DOHH2 (cell line): ENCODE results near the gene ITPRIPL2.

Experiments used
- H3F3A ChIP-seq: fragments of 200-600 bp; sonication (generic), shearing (Covaris generic); 2 replicates; pipeline ENCODE4 v1.6.0; 2016; ENCODE audit warnings: antibody characterized with exemption, mild to moderate bottlenecking; ENCODE audit not compliant: control insufficient read depth, insufficient read depth
- H3K27ac ChIP-seq: fragments of 200-600 bp; sonication (generic); 2 replicates; pipeline ENCODE4 v1.5.1; 2014; ENCODE audit warnings: low read depth, mild to moderate bottlenecking, low read length, moderate library complexity
- H3K27me3 ChIP-seq: fragments of 200-600 bp; sonication (generic); 2 replicates; pipeline ENCODE4 v1.6.1; 2014; ENCODE audit warnings: mild to moderate bottlenecking, low read length, mixed read lengths; ENCODE audit not compliant: control insufficient read depth
- H3K36me3 ChIP-seq: fragments of 200-600 bp; sonication (generic); 2 replicates; pipeline ENCODE4 v1.6.1; 2014; ENCODE audit warnings: mild to moderate bottlenecking, low read length, moderate library complexity, mixed read lengths; ENCODE audit not compliant: control insufficient read depth
- H3K4me1 ChIP-seq: fragments of 200-600 bp; sonication (generic); 2 replicates; pipeline ENCODE4 v1.6.1; 2014; ENCODE audit warnings: mild to moderate bottlenecking, low read length, mixed read lengths; ENCODE audit not compliant: control insufficient read depth
- H3K4me2 ChIP-seq: fragments of 200-600 bp; sonication (generic); 2 replicates; pipeline ENCODE4 v1.6.0; 2014; ENCODE audit warnings: mild to moderate bottlenecking, low read length, moderate library complexity
- H3K4me3 ChIP-seq: fragments of 200-600 bp; sonication (generic); 2 replicates; pipeline ENCODE4 v1.5.1; 2014; ENCODE audit warnings: mild to moderate bottlenecking, low read length, mixed read lengths
- H3K79me2 ChIP-seq: fragments of 200-600 bp; sonication (generic); 2 replicates; pipeline ENCODE4 v1.6.1; 2014; ENCODE audit warnings: mild to moderate bottlenecking, low read length, mixed read lengths; ENCODE audit not compliant: control insufficient read depth
- H3K9me2 ChIP-seq: fragments of 200-600 bp; sonication (generic); replicated peaks from 2 replicates; pipeline ENCODE4 v1.6.1; 2014; ENCODE audit warnings: mild to moderate bottlenecking, low read length, mixed read lengths; ENCODE audit not compliant: control insufficient read depth
- H3K9me3 ChIP-seq: fragments of 200-600 bp; sonication (generic); 2 replicates; pipeline ENCODE4 v1.6.1; 2014; ENCODE audit warnings: antibody characterized with exemption, low read length, mixed read lengths; ENCODE audit not compliant: control insufficient read depth, insufficient read depth
- H4K20me1 ChIP-seq: fragments of 200-600 bp; sonication (generic); 2 replicates; pipeline ENCODE4 v1.6.0; 2014; ENCODE audit warnings: low read depth, mild to moderate bottlenecking, antibody characterized with exemption, low read length, moderate library complexity; ENCODE audit not compliant: control insufficient read depth, insufficient read depth
- EZH2phosphoT487 ChIP-seq: fragments of 200-600 bp; sonication (generic); IDR thresholded peaks from 2 replicates; pipeline ENCODE4 v1.6.1; 2017; ENCODE audit warnings: borderline replicate concordance, mild to moderate bottlenecking, antibody characterized with exemption, low read length, moderate library complexity, mixed read lengths
- TF ChIP-seq, protein P1 (sequence below): fragments of 200-600 bp; sonication (generic); IDR thresholded peaks from one replicate; pipeline ENCODE4 v1.5.1; 2014; ENCODE audit warnings: antibody characterized with exemption, mild to moderate bottlenecking, low read depth, low read length; ENCODE audit not compliant: poor library complexity, severe bottlenecking

ITPRIPL2 gene

DNA sequence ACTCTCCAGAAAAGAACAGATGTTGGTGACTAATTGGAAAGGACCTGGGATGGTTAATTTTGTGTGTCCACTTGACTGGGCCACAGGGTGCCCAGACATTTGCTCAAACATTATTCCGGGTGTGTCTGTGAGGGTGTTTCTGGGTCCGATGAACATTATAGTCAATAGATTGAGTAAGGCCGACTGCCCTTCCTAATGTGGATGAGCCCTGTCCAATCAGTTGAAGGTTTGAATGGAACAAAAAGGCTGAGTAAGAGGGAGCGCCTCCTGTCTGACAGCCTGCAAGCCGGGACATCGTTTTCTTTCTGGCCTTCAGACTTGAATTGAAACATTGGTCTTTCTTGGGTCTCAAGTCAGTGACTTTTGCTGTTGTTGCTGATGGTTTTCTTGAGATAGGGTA lies 22.8 kb upstream of the ITPRIPL2 start:
- H3K36me3 ChIP-seq: no peaks in the 10 kb centered on the region
- TF ChIP-seq, protein P1, sequence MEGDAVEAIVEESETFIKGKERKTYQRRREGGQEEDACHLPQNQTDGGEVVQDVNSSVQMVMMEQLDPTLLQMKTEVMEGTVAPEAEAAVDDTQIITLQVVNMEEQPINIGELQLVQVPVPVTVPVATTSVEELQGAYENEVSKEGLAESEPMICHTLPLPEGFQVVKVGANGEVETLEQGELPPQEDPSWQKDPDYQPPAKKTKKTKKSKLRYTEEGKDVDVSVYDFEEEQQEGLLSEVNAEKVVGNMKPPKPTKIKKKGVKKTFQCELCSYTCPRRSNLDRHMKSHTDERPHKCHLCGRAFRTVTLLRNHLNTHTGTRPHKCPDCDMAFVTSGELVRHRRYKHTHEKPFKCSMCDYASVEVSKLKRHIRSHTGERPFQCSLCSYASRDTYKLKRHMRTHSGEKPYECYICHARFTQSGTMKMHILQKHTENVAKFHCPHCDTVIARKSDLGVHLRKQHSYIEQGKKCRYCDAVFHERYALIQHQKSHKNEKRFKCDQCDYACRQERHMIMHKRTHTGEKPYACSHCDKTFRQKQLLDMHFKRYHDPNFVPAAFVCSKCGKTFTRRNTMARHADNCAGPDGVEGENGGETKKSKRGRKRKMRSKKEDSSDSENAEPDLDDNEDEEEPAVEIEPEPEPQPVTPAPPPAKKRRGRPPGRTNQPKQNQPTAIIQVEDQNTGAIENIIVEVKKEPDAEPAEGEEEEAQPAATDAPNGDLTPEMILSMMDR: no peak
- no peak for TF ChIP-seq EZH2phosphoT487
- peaks cover 13% of the 10 kb centered on the region for H3K4me1 ChIP-seq
- no peak overlapping the region for H3K4me3 ChIP-seq
- no peaks in the 10 kb centered on the region for H3K9me2 ChIP-seq
- no peaks in the 10 kb centered on the region for H3K79me2 ChIP-seq
- no peaks in the 10 kb centered on the region for H3F3A ChIP-seq
- H3K27me3 ChIP-seq: peaks cover 3% of the 10 kb centered on the region; the same call in 1 of the 2 replicates
- no peaks in the 10 kb centered on the region for H4K20me1 ChIP-seq
- no peak overlapping the region for H3K4me2 ChIP-seq
- no peaks in the 10 kb centered on the region for H3K9me3 ChIP-seq
- no peak overlapping the region for H3K27ac ChIP-seq

DNA sequence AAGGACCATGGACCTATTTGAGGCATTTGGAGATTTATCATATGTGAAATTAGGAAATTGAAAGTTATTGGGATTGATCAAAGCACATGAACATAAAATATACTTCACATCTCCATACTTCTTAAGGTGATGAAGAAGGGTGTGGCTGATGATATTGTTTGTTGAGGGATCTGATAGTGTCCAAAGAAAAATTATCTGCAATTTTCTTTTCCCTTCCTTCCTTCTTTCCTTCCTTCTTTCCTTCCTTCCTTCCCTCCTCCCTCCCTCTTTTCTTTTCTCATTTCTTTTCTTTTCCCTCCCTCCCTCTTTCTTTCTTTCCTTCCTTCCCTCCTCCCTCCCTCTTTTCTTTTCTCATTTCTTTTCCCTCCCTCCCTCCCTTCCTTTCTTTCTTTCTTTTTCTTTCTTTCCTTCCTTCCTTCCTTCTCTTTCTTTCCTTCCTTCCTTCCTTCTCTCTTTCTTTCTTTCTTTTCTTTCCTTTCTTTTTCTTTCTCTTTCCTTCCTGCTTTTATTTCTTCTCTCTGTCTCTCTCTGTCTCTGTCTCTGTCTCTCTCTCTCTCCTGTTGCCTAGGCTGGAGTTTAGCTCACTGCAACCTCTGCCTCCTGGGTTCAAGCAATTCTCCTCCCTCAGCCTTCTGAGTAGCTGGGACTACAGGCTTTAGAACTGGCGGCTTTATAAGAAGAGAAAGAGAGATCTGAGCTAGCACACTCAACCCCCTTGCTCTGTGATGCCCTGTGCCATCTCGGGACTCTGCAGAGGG lies 20.9 kb upstream of the ITPRIPL2 start:
- Histone ChIP-seq H3K79me2 (no peaks in the 10 kb centered on the region), H3K9me3 (peaks cover 3% of the 10 kb centered on the region; the same call in 1 of the 2 replicates), H3K4me1 (peaks cover 6% of the 10 kb centered on the region), H3F3A (no peaks in the 10 kb centered on the region), H3K4me2 (no peak overlapping the region), H3K27ac (no peak overlapping the region), H3K9me2 (no peaks in the 10 kb centered on the region), H4K20me1 (no peaks in the 10 kb centered on the region), H3K36me3 (no peaks in the 10 kb centered on the region), H3K27me3 (no peaks in the 10 kb centered on the region), H3K4me3 (no peak overlapping the region)
- TF ChIP-seq EZH2phosphoT487: no peak
- TF ChIP-seq, protein P1: no peak

DNA sequence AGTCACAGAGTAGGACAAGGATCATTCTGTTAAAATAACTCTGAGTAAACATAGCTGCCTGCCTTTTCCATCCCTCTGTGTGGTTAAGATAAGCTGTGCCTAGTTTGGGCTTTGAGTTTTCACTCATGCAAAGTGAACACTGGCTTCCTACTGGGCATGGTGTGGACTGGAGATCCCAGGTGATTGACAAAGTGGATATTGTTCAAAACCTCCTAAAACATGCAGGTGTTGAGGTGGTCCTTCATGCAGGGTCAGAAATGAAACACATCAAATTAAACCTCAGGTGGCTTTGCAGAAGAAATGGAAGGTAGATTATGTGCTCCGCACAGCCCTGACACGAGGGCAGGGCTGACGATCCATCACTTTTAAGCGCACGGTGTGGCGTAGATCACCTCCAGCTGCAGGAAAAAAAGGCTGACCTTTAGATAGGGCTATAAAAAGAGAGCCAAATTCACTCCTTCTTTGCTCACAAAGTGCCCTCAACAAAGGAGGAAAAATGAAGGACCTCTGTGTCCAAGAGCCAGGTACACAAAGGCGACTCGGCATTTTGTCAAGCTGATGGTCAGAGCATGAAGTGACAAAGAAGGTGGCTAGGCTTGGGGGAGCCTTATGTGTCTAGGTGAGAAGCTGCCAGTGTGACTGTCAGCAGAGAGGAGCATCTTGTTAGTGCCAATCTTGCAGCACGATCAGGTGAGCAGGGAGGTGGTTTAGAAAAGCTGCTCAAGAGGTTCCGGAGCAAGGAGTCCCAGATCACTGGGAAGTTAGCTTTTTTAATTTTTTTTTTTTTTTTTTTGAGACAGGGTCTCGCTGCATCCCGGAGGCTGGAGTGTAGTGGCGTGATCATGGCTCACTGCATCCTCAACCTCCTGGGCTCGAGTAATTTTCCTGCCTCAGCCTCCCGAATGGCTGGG lies 19.9 kb upstream of the ITPRIPL2 start:
- Histone ChIP-seq H3K27me3 (no peaks in the 10 kb centered on the region), H4K20me1 (no peaks in the 10 kb centered on the region), H3K9me3 (peaks cover 6% of the 10 kb centered on the region; the same call in 1 of the 2 replicates), H3K9me2 (no peaks in the 10 kb centered on the region), H3K4me3 (no peak overlapping the region), H3K36me3 (no peaks in the 10 kb centered on the region), H3K4me1 (peaks cover 6% of the 10 kb centered on the region), H3K27ac (no peak overlapping the region), H3F3A (no peaks in the 10 kb centered on the region), H3K79me2 (no peaks in the 10 kb centered on the region), H3K4me2 (no peak overlapping the region)
- TF ChIP-seq, protein P1: no peak
- no peak for TF ChIP-seq EZH2phosphoT487
